HK-2 (cell line): Measurements from ENCODE around the gene PRLR.
"Not testable (repeated sequence)": the region's sequence is repeated elsewhere in the genome, so short reads cannot be mapped to it uniquely, and the experiment has no call there.

ENCODE experiments used
- DNase-seq: peaks from one replicate; pipeline ENCODE4 v3.0.0-alpha.2; 2018; ENCODE audit not compliant: unreplicated experiment

PRLR gene

GRCh38 chr5:35230038-35230611 lies at the start of gene PRLR:
TSS of gene PRLR (minus strand) at chr5:35230487. CDS start at chr5:35089620, 140,867 bp downstream.
- peak; percentile 17 for DNase-seq

GRCh38 chr5:35274839-35275509 lies 44.7 kb upstream of the PRLR start:
- DNase-seq: no peak

GRCh38 chr5:35269006-35269405 lies 38.7 kb upstream of the PRLR start:
- no peak for DNase-seq

GRCh38 chr5:35266276-35266675 lies 36.0 kb upstream of the PRLR start:
- DNase-seq: no peak

GRCh38 chr5:35264509-35264908 lies 34.2 kb upstream of the PRLR start:
- no peak for DNase-seq

GRCh38 chr5:35263266-35263877 lies 33.1 kb upstream of the PRLR start:
- no peak for DNase-seq

- no peak for DNase-seq
Observed at GRCh38 chr5:35253582-35253981, 23.3 kb upstream of the PRLR start.

- no peak for DNase-seq
Observed at GRCh38 chr5:35252963-35253362, 22.7 kb upstream of the PRLR start.

GRCh38 chr5:35248843-35249780 lies 18.8 kb upstream of the PRLR start:
- DNase-seq: no peak

- DNase-seq: no peak
Observed at GRCh38 chr5:35247648-35248034, 17.4 kb upstream of the PRLR start.

GRCh38 chr5:35246900-35247647 lies 16.8 kb upstream of the PRLR start:
- DNase-seq: no peak

GRCh38 chr5:35246411-35246810 lies 16.1 kb upstream of the PRLR start:
- no peak for DNase-seq

- DNase-seq: not testable (repeated sequence)
Observed at GRCh38 chr5:35245371-35245770, 15.1 kb upstream of the PRLR start.

GRCh38 chr5:35244171-35244570 lies 13.9 kb upstream of the PRLR start:
- no peak for DNase-seq

- DNase-seq: no peak
Observed at GRCh38 chr5:35242702-35243258, 12.5 kb upstream of the PRLR start.

- DNase-seq: no peak
Observed at GRCh38 chr5:35240892-35241291, 10.6 kb upstream of the PRLR start.

GRCh38 chr5:35239911-35240610 lies 9.8 kb upstream of the PRLR start:
- DNase-seq: no peak

- no peak for DNase-seq
Observed at GRCh38 chr5:35239476-35239875, 9.2 kb upstream of the PRLR start.

- DNase-seq: no peak
Observed at GRCh38 chr5:35237580-35238376, 7.5 kb upstream of the PRLR start.

- DNase-seq: no peak
Observed at GRCh38 chr5:35236770-35237169, 6.5 kb upstream of the PRLR start.
